HL-60 (cell line): ENCODE data around the gene UBQLN1.
A peak's percentile ranks its signal among the peaks of the same experiment; 100 is the strongest.

ENCODE experiments used
- DNase-seq, 2 experiments: peaks; one replicate each; pipeline ENCODE4 v3.0.0-alpha.2; 2010 to 2020; ENCODE audit warnings: low read depth in 1 of 2, low spot score in 1 of 2
- H3K27ac ChIP-seq: fragments of 250-450 bp; sonication (Bioruptor Pico); replicated peaks from 2 replicates; pipeline ENCODE4 v1.5.1; 2020; ENCODE audit warnings: mild to moderate bottlenecking, moderate library complexity
- H3K27me3 ChIP-seq: fragments of 250-450 bp; sonication (Bioruptor Pico); 2 replicates; pipeline ENCODE4 v1.5.1; 2021; ENCODE audit warnings: mild to moderate bottlenecking, moderate library complexity; ENCODE audit not compliant: insufficient read depth, poor library complexity, severe bottlenecking
- H3K4me3 ChIP-seq: replicated peaks from 2 replicates; pipeline ENCODE4 v1.5.1; 2011; ENCODE audit warnings: mild to moderate bottlenecking, control low read depth, low read length; ENCODE audit not compliant: insufficient read depth
- GABPA ChIP-seq: IDR thresholded peaks from 2 replicates; pipeline ENCODE4 v1.6.1; 2012; ENCODE audit warnings: low read depth
- POLR2AphosphoS5 ChIP-seq: IDR thresholded peaks from 2 replicates; pipeline ENCODE4 v1.6.1; 2012; ENCODE audit warnings: low read depth
- REST ChIP-seq: IDR thresholded peaks from 2 replicates; pipeline ENCODE4 v1.6.1; 2012; ENCODE audit warnings: low read depth; ENCODE audit not compliant: insufficient replicate concordance
- SPI1 ChIP-seq: IDR thresholded peaks from 2 replicates; pipeline ENCODE4 v1.6.1; 2012; ENCODE audit warnings: low read depth, mild to moderate bottlenecking, borderline replicate concordance
- TF ChIP-seq, protein P1 (sequence below): IDR thresholded peaks from one replicate; pipeline ENCODE4 v1.5.1; 2011; ENCODE audit warnings: low read length, control low read depth, inconsistent platforms; ENCODE audit not compliant: insufficient read depth

The UBQLN1 gene

GRCh38 chr9:83651558-83651957 lies 56.2 kb downstream of the UBQLN1 start:
- Histone ChIP-seq H3K27me3 (no peaks in the 10 kb centered on the region), H3K4me3 (no peak overlapping the region)
- peak; percentile 11 to 20 for DNase-seq

GRCh38 chr9:83649515-83649914 lies 58.2 kb downstream of the UBQLN1 start:
- no peak for DNase-seq
- TF ChIP-seq POLR2AphosphoS5 (0 out of 2 replicates have a peak, but pooled peaks have one; percentile 10), GABPA (no peak), SPI1 (no peak)

More at GRCh38 chr9:83651558-83651957, 56.2 kb downstream of the UBQLN1 start:
- TF ChIP-seq SPI1: peak; percentile 4; the same call in 1 of the 2 replicates
- TF ChIP-seq, protein P1, sequence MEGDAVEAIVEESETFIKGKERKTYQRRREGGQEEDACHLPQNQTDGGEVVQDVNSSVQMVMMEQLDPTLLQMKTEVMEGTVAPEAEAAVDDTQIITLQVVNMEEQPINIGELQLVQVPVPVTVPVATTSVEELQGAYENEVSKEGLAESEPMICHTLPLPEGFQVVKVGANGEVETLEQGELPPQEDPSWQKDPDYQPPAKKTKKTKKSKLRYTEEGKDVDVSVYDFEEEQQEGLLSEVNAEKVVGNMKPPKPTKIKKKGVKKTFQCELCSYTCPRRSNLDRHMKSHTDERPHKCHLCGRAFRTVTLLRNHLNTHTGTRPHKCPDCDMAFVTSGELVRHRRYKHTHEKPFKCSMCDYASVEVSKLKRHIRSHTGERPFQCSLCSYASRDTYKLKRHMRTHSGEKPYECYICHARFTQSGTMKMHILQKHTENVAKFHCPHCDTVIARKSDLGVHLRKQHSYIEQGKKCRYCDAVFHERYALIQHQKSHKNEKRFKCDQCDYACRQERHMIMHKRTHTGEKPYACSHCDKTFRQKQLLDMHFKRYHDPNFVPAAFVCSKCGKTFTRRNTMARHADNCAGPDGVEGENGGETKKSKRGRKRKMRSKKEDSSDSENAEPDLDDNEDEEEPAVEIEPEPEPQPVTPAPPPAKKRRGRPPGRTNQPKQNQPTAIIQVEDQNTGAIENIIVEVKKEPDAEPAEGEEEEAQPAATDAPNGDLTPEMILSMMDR: no peak
- H3K27ac ChIP-seq: no peak overlapping the region

DNA sequence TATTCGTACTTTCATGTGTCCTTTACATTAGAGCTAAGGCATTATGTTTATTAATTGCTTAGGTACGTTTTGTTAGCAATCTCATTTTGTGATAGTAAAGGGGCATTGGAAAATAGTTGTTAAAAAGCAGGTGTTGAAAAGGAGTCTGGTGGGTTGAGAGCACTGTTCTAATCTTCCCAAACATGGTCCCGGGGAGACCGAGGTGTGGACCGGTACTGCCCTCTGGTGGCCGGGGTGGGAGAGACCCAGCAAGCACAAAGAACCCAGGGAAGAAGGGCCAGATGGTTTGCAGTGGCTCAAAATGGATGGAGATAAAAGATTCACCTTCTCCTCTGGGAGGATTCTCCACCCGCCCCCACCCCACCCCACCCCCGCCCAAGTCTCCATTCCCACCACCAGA lies 58.7 kb downstream of the UBQLN1 start:
- H3K27me3 ChIP-seq: no peaks in the 10 kb centered on the region
- H3K4me3 ChIP-seq: no peak overlapping the region
- no peak for TF ChIP-seq REST
- no peak for TF ChIP-seq SPI1
- no peak for TF ChIP-seq POLR2AphosphoS5
- TF ChIP-seq GABPA: no peak
- TF ChIP-seq, protein P1: peak; percentile 75
- H3K27ac ChIP-seq: no peak overlapping the region
- peak; percentile 18 to 71 for DNase-seq

More at GRCh38 chr9:83649515-83649914, 58.2 kb downstream of the UBQLN1 start:
- Histone ChIP-seq H3K4me3 (no peak overlapping the region), H3K27ac (no peak overlapping the region), H3K27me3 (no peaks in the 10 kb centered on the region)

GRCh38 chr9:83646500-83647239 lies 61.1 kb downstream of the UBQLN1 start:
- no peak for DNase-seq
- Histone ChIP-seq H3K4me3 (no peak overlapping the region), H3K27me3 (no peaks in the 10 kb centered on the region), H3K27ac (no peak overlapping the region)
- TF ChIP-seq REST (no peak), GABPA (no peak), SPI1 (no peak)
- TF ChIP-seq, protein P1: no peak
